Measurements from ENCODE around the gene RHBG. TPM values are rescaled to one million over a fixed set of nuclear protein-coding genes. Genes with fewer than 3 reads are reported as not detected.

Gene RHBG
- total and polyA plus RNA-seq, 2 donors (not counting 3 experiments of a cell fraction or from before 2014, with no cell fraction given), result not detected

DNA sequence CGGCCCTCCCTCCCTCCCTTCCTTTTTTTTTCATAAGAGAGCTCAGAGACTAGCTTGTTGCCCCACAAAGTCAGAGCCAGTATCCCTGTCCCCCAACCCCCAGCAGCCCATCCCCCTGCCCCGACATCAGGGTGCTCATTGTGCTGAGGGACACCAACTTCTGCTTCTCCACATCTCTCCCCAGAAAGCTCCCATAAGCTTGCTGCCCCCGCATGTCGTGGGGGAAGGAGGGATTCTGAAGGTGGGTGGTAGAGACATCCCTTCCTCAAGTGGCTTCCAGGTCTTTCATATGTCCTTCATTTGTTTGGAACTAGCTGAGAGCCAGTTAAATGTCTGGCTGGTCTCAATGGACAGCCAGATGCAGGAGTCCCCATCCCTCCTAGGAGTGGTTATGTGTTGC, 41.2 kb downstream of the RHBG start:
- no peaks in the 10 kb centered on the region for H3K9me3 ChIP-seq (replicated peaks; ENCODE audit: control insufficient read depth, insufficient read depth, low read length)
- no peak overlapping the region for H2AFZ ChIP-seq (ENCODE audit: low read depth, low read length)
- no TSS peak for BruUV-seq (replicated peaks)
- FAIRE-seq (no peak), DNase-seq (ENCODE audit: low read depth, low spot score) (no peak)
- POLR2A ChIA-PET, result no interaction called here
- H3K4me1 ChIP-seq (ENCODE audit: control insufficient read depth, extremely low read depth, insufficient read depth, low read length), result no peaks in the 10 kb centered on the region
- peaks cover 6 to 25% of the 10 kb centered on the region in 2 experiments for H3K27me3 ChIP-seq (ENCODE audit: control insufficient read depth in 2 of 2, insufficient read depth in 2 of 2, low read length in 2 of 2)
- TF ChIP-seq POLR2AphosphoS5 (IDR thresholded peaks at IDR 0.05; ENCODE audit: insufficient read depth, low read depth, low read length), result no peak
- TF ChIP-seq, protein P1, sequence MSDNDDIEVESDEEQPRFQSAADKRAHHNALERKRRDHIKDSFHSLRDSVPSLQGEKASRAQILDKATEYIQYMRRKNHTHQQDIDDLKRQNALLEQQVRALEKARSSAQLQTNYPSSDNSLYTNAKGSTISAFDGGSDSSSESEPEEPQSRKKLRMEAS (IDR thresholded peaks at IDR 0.05; ENCODE audit: insufficient read depth, insufficient read length), result no peak
- TF ChIP-seq MYC (IDR thresholded peaks at IDR 0.05; ENCODE audit: low read depth, low read length), result no peak
- TF ChIP-seq JUN (IDR thresholded peaks at IDR 0.05; ENCODE audit: borderline replicate concordance, insufficient read depth, insufficient read length, low read depth), result no peak
- no peak for TF ChIP-seq GATA2 (IDR thresholded peaks at IDR 0.05; ENCODE audit: insufficient read depth, insufficient read length, low read depth, low read length)
- no peak for TF ChIP-seq EZH2 (IDR thresholded peaks at IDR 0.05; ENCODE audit: borderline replicate concordance, low read depth, low read length, severe bottlenecking)
- CTCF ChIA-PET, result interaction anchor here (0.6 to 3.2 kb wide), 3 partner anchors 9 to 243 kb away, joined by 3 to 23 read pairs (median 3); no protein-coding TSS in a partner anchor
- H3K9ac ChIP-seq (replicated peaks; ENCODE audit: extremely low read depth, insufficient read depth, low read length), result no peak overlapping the region
- H4K20me1 ChIP-seq (replicated peaks; ENCODE audit: control insufficient read depth, extremely low read depth, insufficient read depth, low read length), result no peaks in the 10 kb centered on the region
- no peak overlapping the region for H3K27ac ChIP-seq (ENCODE audit: insufficient read depth, low read depth, low read length)
- no peak overlapping the region for H3K4me2 ChIP-seq (ENCODE audit: insufficient read depth, low read length)
- no peaks in the 10 kb centered on the region for H3K36me3 ChIP-seq (ENCODE audit: control insufficient read depth in 2 of 2, extremely low read depth in 1 of 2, insufficient read depth in 2 of 2, low read length in 2 of 2)
- H3K4me3 ChIP-seq (replicated peaks in 1 of 3; ENCODE audit: insufficient read depth in 1 of 3, low read depth in 1 of 3, low read length in 3 of 3), result no peak overlapping the region
- dilution Hi-C loops (cut with MboI; ENCODE audit: extremely low pct_ligation_motif_present, low sequenced_read_pairs) (no loop called here), intact Hi-C loops (cut with micrococcal nuclease) (no loop called here)
- H3K9me1 ChIP-seq (replicated peaks; ENCODE audit: control insufficient read depth, extremely low read depth, insufficient read depth, low read length), result no peaks in the 10 kb centered on the region
- no peaks in the 10 kb centered on the region for H3K79me2 ChIP-seq (ENCODE audit: control insufficient read depth, insufficient read depth, low read length)

DNA sequence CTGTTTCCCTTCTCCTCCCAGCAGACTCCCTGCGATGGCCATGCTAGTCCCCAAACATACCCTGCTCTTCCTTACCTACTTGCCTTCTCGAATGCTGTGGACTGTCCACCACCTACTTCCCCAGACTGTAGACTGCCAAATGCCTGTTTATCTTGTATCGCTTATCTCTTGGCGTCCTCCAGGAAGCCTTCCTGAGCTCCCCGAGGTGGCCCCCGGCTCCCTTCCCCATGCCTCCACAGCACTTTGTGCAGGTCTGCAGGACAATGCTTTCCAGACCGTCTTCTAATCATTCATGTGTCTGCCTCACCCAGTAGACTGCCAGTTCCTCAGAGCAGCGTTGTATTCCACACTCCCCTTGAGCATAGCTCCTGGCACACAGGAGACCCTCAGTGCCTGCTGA, 41.7 kb downstream of the RHBG start:
- ChIA-PET CTCF (interaction anchor here (1.4 to 3.2 kb wide), 2 partner anchors 8 to 25 kb away, joined by 3 to 23 read pairs; no protein-coding TSS in a partner anchor), POLR2A (no interaction called here)
- intact Hi-C loops (cut with micrococcal nuclease), result no loop called here
- no peak overlapping the region for H3K9ac ChIP-seq (replicated peaks; ENCODE audit: extremely low read depth, insufficient read depth, low read length)
- no peak for TF ChIP-seq FOS (IDR thresholded peaks at IDR 0.05; ENCODE audit: borderline replicate concordance, insufficient read depth, low read length)
- TF ChIP-seq, protein P1 (IDR thresholded peaks at IDR 0.05; ENCODE audit: insufficient read depth, insufficient read length), result no peak
- no peak for TF ChIP-seq POLR2A (IDR thresholded peaks at IDR 0.05; ENCODE audit: low read depth, low read length)
- TF ChIP-seq POLR2AphosphoS5 (IDR thresholded peaks at IDR 0.05; ENCODE audit: insufficient read depth, low read depth, low read length), result no peak
- no peak for TF ChIP-seq GATA2 (IDR thresholded peaks at IDR 0.05; ENCODE audit: insufficient read depth, insufficient read length, low read depth, low read length)
- TF ChIP-seq, protein P2, sequence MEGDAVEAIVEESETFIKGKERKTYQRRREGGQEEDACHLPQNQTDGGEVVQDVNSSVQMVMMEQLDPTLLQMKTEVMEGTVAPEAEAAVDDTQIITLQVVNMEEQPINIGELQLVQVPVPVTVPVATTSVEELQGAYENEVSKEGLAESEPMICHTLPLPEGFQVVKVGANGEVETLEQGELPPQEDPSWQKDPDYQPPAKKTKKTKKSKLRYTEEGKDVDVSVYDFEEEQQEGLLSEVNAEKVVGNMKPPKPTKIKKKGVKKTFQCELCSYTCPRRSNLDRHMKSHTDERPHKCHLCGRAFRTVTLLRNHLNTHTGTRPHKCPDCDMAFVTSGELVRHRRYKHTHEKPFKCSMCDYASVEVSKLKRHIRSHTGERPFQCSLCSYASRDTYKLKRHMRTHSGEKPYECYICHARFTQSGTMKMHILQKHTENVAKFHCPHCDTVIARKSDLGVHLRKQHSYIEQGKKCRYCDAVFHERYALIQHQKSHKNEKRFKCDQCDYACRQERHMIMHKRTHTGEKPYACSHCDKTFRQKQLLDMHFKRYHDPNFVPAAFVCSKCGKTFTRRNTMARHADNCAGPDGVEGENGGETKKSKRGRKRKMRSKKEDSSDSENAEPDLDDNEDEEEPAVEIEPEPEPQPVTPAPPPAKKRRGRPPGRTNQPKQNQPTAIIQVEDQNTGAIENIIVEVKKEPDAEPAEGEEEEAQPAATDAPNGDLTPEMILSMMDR (IDR thresholded peaks at IDR 0.05; ENCODE audit: extremely low read depth in 1 of 2, insufficient read depth in 1 of 2, low read depth in 1 of 2, low read length in 2 of 2), result no peak
- TF ChIP-seq MYC (IDR thresholded peaks at IDR 0.05; ENCODE audit: low read depth, low read length), result no peak
- no peak for TF ChIP-seq JUN (IDR thresholded peaks at IDR 0.05; ENCODE audit: borderline replicate concordance, insufficient read depth, insufficient read length, low read depth)
- no peak for TF ChIP-seq EZH2 (IDR thresholded peaks at IDR 0.05; ENCODE audit: borderline replicate concordance, low read depth, low read length, severe bottlenecking)
- H3K9me3 ChIP-seq (replicated peaks; ENCODE audit: control insufficient read depth, insufficient read depth, low read length), result no peaks in the 10 kb centered on the region
- BruUV-seq (replicated peaks), result no TSS peak
- H3K36me3 ChIP-seq (ENCODE audit: control insufficient read depth in 2 of 2, extremely low read depth in 1 of 2, insufficient read depth in 2 of 2, low read length in 2 of 2), result no peaks in the 10 kb centered on the region
- H3K4me2 ChIP-seq (ENCODE audit: insufficient read depth, low read length), result no peak overlapping the region
- H2AFZ ChIP-seq (ENCODE audit: low read depth, low read length), result no peak overlapping the region
- H4K20me1 ChIP-seq (replicated peaks; ENCODE audit: control insufficient read depth, extremely low read depth, insufficient read depth, low read length), result no peaks in the 10 kb centered on the region
- no peak for FAIRE-seq
- H3K4me3 ChIP-seq (replicated peaks in 1 of 3; ENCODE audit: insufficient read depth in 1 of 3, low read depth in 1 of 3, low read length in 3 of 3), result no peak overlapping the region
- dilution Hi-C loops (cut with MboI; ENCODE audit: extremely low pct_ligation_motif_present, low sequenced_read_pairs), result no loop called here
- H3K27ac ChIP-seq (ENCODE audit: insufficient read depth, low read depth, low read length), result no peak overlapping the region
- H3K9me1 ChIP-seq (replicated peaks; ENCODE audit: control insufficient read depth, extremely low read depth, insufficient read depth, low read length), result no peaks in the 10 kb centered on the region
- no peak for DNase-seq (ENCODE audit: low read depth, low spot score)
- H3K27me3 ChIP-seq (ENCODE audit: control insufficient read depth in 2 of 2, insufficient read depth in 2 of 2, low read length in 2 of 2), result peaks cover 4 to 21% of the 10 kb centered on the region in 2 experiments
- H3K4me1 ChIP-seq (ENCODE audit: control insufficient read depth, extremely low read depth, insufficient read depth, low read length), result no peaks in the 10 kb centered on the region
- no peaks in the 10 kb centered on the region for H3K79me2 ChIP-seq (ENCODE audit: control insufficient read depth, insufficient read depth, low read length)

All from endothelial cell of umbilical vein (primary cell).